GM21737 (cell line): Measurements from ENCODE around the gene AMOTL1.

Source experiments
- ATAC-seq: cut with Tn5 transposase; IDR thresholded peaks from one replicate; pipeline ENCODE4 v1.9.1; 2021; ENCODE audit warnings: mild to moderate bottlenecking, moderate library complexity; ENCODE audit not compliant: unreplicated experiment

Gene AMOTL1

DNA sequence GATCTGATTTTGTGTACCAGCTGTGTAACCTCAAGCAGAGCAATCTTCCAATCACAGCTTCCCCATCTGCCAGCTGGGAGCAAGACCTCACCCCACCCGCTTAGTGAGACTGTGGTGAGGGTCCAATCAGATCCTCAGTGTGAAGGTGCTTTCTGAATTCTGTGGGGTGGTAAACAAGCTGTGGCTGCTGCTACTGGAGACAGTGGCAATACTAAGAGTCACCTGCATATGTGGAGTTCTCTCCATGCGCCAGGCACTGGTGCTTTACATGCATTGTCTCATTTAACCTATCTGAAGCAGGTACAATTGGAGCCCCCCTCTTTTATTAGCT, 154.8 kb downstream of the AMOTL1 start:
- no peak for ATAC-seq

DNA sequence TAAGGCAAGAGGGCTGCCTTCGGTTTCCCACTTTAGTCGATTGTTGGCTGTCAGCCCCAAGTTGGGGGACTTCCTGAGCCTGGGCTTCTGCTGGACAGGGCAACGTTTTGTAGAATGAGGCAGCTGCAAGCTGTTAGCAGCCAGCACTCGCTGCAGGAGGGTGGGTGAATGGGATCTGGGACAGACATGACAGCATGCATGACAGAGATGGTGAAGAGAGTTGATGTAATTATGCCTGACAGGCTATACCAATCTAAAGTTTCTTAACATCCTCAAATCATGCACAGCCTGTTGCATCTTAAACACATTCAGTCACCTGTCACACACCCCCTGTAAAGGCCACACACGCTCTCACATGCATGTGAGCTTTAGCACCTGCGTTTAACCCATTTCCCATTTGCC, 156.0 kb downstream of the AMOTL1 start:
- no peak for ATAC-seq

- no peak for ATAC-seq
These were observed 156.5 kb downstream of the AMOTL1 start for GRCh38 chr11:94924612-94925011.

- ATAC-seq, result peak; percentile 74
These were observed 157.5 kb downstream of the AMOTL1 start for GRCh38 chr11:94925422-94926270.

GRCh38 chr11:94926271-94926625, 158.1 kb downstream of the AMOTL1 start:
- ATAC-seq, result no peak
